IMR-90 (cell line): ENCODE data around the gene COL19A1. TPM values are rescaled to one million over a fixed set of nuclear protein-coding genes. Genes with fewer than 3 reads are reported as not detected.

Experiments
- ATAC-seq: fragments of 200-7000 bp; cut with Tn5 transposase; 2 replicates; pipeline ENCODE4 v1.9.1; 2020; ENCODE audit warnings: low read depth, mild to moderate bottlenecking, moderate library complexity
- BruUV-seq: library from RNA; stranded (reverse); fragments of 400-500 nt; replicated peaks from 2 replicates; lab custom pipeline; 2021; lab: Mats Ljungman, UMichigan
- CTCF ChIA-PET: fragments of 300-600 bp; formaldehyde crosslinking; extraction: SDS; loops from one replicate; lab custom pipeline; 2021; ENCODE audit warnings: antibody characterized with exemption; lab: Yijun Ruan, JAX
- POLR2A ChIA-PET: fragments of 300-600 bp; sonication (Branson Sonifier 250); formaldehyde crosslinking; loops from one replicate; lab custom pipeline; 2022; ENCODE audit warnings: antibody characterized with exemption; ENCODE audit not compliant: unreplicated experiment; lab: Charles Lee
- DNase-seq: peaks from one replicate; pipeline ENCODE4 v3.0.0; 2013
- H2AFZ ChIP-seq: replicated peaks from 2 replicates; pipeline ENCODE3; 2013; ENCODE audit warnings: low read length, mild to moderate bottlenecking; ENCODE audit not compliant: poor library complexity
- H2AK5ac ChIP-seq: 2 replicates; pipeline ENCODE4 v1.6.1; 2013; ENCODE audit warnings: low read depth, low read length, inconsistent platforms
- H2AK9ac ChIP-seq: replicated peaks from 2 replicates; pipeline ENCODE3; 2013; ENCODE audit warnings: mild to moderate bottlenecking, low read depth, low read length, moderate library complexity; ENCODE audit not compliant: poor library complexity
- H2BK120ac ChIP-seq: 2 replicates; pipeline ENCODE4 v1.6.1; 2013; ENCODE audit warnings: low read depth, low read length, inconsistent platforms
- H2BK15ac ChIP-seq: 3 replicates; pipeline ENCODE4 v1.6.1; 2013; ENCODE audit warnings: low read depth, low read length, inconsistent platforms
- H2BK20ac ChIP-seq: 2 replicates; pipeline ENCODE4 v1.6.1; 2013; ENCODE audit warnings: low read depth, mild to moderate bottlenecking, inconsistent platforms, low read length, moderate library complexity
- H2BK5ac ChIP-seq: 2 replicates; pipeline ENCODE4 v1.6.1; 2013; ENCODE audit warnings: mild to moderate bottlenecking, low read depth, low read length, inconsistent platforms; ENCODE audit not compliant: poor library complexity, severe bottlenecking
- H3K14ac ChIP-seq: replicated peaks from 2 replicates; pipeline ENCODE4 v1.6.1; 2013; ENCODE audit warnings: low read depth, low read length, inconsistent platforms
- H3K18ac ChIP-seq: 2 replicates; pipeline ENCODE4 v1.6.1; 2013; ENCODE audit warnings: low read depth, low read length, control low read depth
- H3K23ac ChIP-seq: 2 replicates; pipeline ENCODE4 v1.6.1; 2013; ENCODE audit warnings: low read depth, low read length, inconsistent platforms
- H3K27ac ChIP-seq: 2 replicates; pipeline ENCODE4 v1.5.1; 2013; ENCODE audit warnings: mild to moderate bottlenecking, control low read depth, low read length; ENCODE audit not compliant: insufficient read depth
- H3K27me3 ChIP-seq: 2 replicates; pipeline ENCODE4 v1.6.1; 2013; ENCODE audit warnings: low read length; ENCODE audit not compliant: control insufficient read depth, insufficient read depth
- H3K36me3 ChIP-seq: 2 replicates; pipeline ENCODE4 v1.6.1; 2013; ENCODE audit warnings: low read length, mixed read lengths; ENCODE audit not compliant: control insufficient read depth, insufficient read depth
- H3K4ac ChIP-seq: 2 replicates; pipeline ENCODE4 v1.6.1; 2013; ENCODE audit warnings: low read depth, low read length, inconsistent platforms
- H3K4me1 ChIP-seq: 2 replicates; pipeline ENCODE4 v1.6.1; 2013; ENCODE audit warnings: low read length, mixed read lengths; ENCODE audit not compliant: control insufficient read depth, insufficient read depth
- H3K4me2 ChIP-seq: 2 replicates; pipeline ENCODE4 v1.6.1; 2013; ENCODE audit warnings: low read depth, mild to moderate bottlenecking, control low read depth, low read length, moderate library complexity
- H3K4me3 ChIP-seq: 2 replicates; pipeline ENCODE4 v1.5.1; 2013; ENCODE audit warnings: low read depth, mild to moderate bottlenecking, control low read depth, low read length, moderate library complexity; ENCODE audit not compliant: insufficient read depth
- H3K56ac ChIP-seq: 2 replicates; pipeline ENCODE4 v1.6.1; 2013; ENCODE audit warnings: low read length, inconsistent platforms; ENCODE audit not compliant: insufficient read depth; ENCODE audit errors: extremely low read depth
- H3K79me1 ChIP-seq, 2 experiments: 2 replicates each; pipeline ENCODE4 v1.6.1; 2013; ENCODE audit warnings: low read length in 2 of 2, inconsistent platforms in 1 of 2, low read depth in 1 of 2
- H3K9ac ChIP-seq: 2 replicates; pipeline ENCODE4 v1.6.1; 2013; ENCODE audit warnings: low read depth, low read length, control low read depth
- H3K9me1 ChIP-seq: 2 replicates; pipeline ENCODE4 v1.6.1; 2013; ENCODE audit warnings: low read length, inconsistent platforms; ENCODE audit not compliant: insufficient read depth
- H3K9me3 ChIP-seq: 2 replicates; pipeline ENCODE4 v1.6.1; 2013; ENCODE audit warnings: low read length; ENCODE audit not compliant: control insufficient read depth, insufficient read depth
- H4K20me1 ChIP-seq: 2 replicates; pipeline ENCODE4 v1.6.1; 2013; ENCODE audit warnings: low read length, inconsistent platforms; ENCODE audit not compliant: insufficient read depth
- H4K5ac ChIP-seq: 2 replicates; pipeline ENCODE4 v1.6.1; 2013; ENCODE audit warnings: mild to moderate bottlenecking, low read depth, low read length, control low read depth
- H4K8ac ChIP-seq, 2 experiments: 2 replicates each; pipeline ENCODE4 v1.6.1; 2013; ENCODE audit warnings: low read depth in 2 of 2, low read length in 2 of 2, control low read depth in 1 of 2, inconsistent platforms in 1 of 2
- H4K91ac ChIP-seq: 2 replicates; pipeline ENCODE4 v1.6.1; 2013; ENCODE audit warnings: low read depth, low read length, inconsistent platforms; ENCODE audit not compliant: insufficient read depth
- CEBPB ChIP-seq: IDR thresholded peaks from 2 replicates; pipeline ENCODE4 v1.6.1; 2012; ENCODE audit warnings: low read depth, low read length, improper control_type of control experiment
- CHD1 ChIP-seq: IDR thresholded peaks from 2 replicates; pipeline ENCODE4 v1.6.1; 2012; ENCODE audit warnings: low read depth, low read length, improper control_type of control experiment
- FOS ChIP-seq: fragments of 150-350 bp; IDR thresholded peaks from 2 replicates; pipeline ENCODE4 v1.6.1; 2016; ENCODE audit warnings: low read depth, low read length
- MAFK ChIP-seq: IDR thresholded peaks from 2 replicates; pipeline ENCODE4 v1.6.1; 2012; ENCODE audit warnings: low read depth, low read length, improper control_type of control experiment
- MAZ ChIP-seq: IDR thresholded peaks from 2 replicates; pipeline ENCODE4 v1.6.1; 2012; ENCODE audit warnings: low read depth, mild to moderate bottlenecking, low read length, improper control_type of control experiment, moderate library complexity, borderline replicate concordance
- MXI1 ChIP-seq: IDR thresholded peaks from 2 replicates; pipeline ENCODE4 v1.6.1; 2012; ENCODE audit warnings: low read depth, mild to moderate bottlenecking, low read length, moderate library complexity, borderline replicate concordance
- NFE2L2 ChIP-seq: fragments of 150-350 bp; IDR thresholded peaks from 2 replicates; pipeline ENCODE4 v1.6.1; 2016; ENCODE audit warnings: low read depth, mild to moderate bottlenecking, low read length
- RAD21 ChIP-seq: IDR thresholded peaks from 2 replicates; pipeline ENCODE4 v1.6.1; 2012; ENCODE audit warnings: low read length, improper control_type of control experiment
- RCOR1 ChIP-seq: IDR thresholded peaks from 2 replicates; pipeline ENCODE4 v1.6.1; 2012; ENCODE audit warnings: mild to moderate bottlenecking, low read length, improper control_type of control experiment; ENCODE audit not compliant: insufficient replicate concordance
- RFX5 ChIP-seq: IDR thresholded peaks from 2 replicates; pipeline ENCODE4 v1.8.0; 2012; ENCODE audit warnings: low read depth, mild to moderate bottlenecking, low read length, moderate library complexity
- SMC3 ChIP-seq: fragments of 150-350 bp; IDR thresholded peaks from 2 replicates; pipeline ENCODE4 v1.6.1; 2016; ENCODE audit warnings: low read depth, mild to moderate bottlenecking, antibody characterized with exemption, low read length, moderate library complexity
- WGBS, 2 experiments: methylation state at CpG; one replicate each; pipeline versions ENCODE4 v1.1.5 to v1.1.7; 2013; ENCODE audit warnings: missing lambda C conversion rate in 2 of 2; ENCODE audit not compliant: insufficient read length in 1 of 2; ENCODE audit errors: extremely low coverage in 2 of 2; 5-methylcytosine and 5-hydroxymethylcytosine counted together
- dilution Hi-C: fragments of 300-500 bp; cut with HindIII; formaldehyde crosslinking; loops from one replicate; pipeline ENCODE4 v1.14.3; 2018; ENCODE audit warnings: low sequenced_read_pairs; ENCODE audit not compliant: unreplicated experiment
- in situ Hi-C: fragments of 300-500 bp; cut with MboI; formaldehyde crosslinking; loops from 3 replicates; pipeline ENCODE4 v1.14.3; 2019; ENCODE audit warnings: low sequenced_read_pairs, inconsistent platforms, mixed read lengths
- intact Hi-C: fragments of 100-400 bp; cut with micrococcal nuclease; formaldehyde crosslinking; loops from 2 replicates; pipeline ENCODE4 v1.10.0; 2022
- polyA plus RNA-seq, 3 experiments: library from polyadenylated mRNA; depleted of rRNA; stranded (reverse); fragments of >200 nt; gene quantifications; 2 replicates each; pipeline ENCODE4 v1.2.3, GENCODE V29; 2012; ENCODE audit warnings: low replicate concordance in 1 of 3
- total RNA-seq: library from RNA; depleted of rRNA; stranded (reverse); fragments of >200 nt; gene quantifications from 2 replicates; pipeline ENCODE4 v1.2.3, GENCODE V29; 2012
- TF ChIP-seq, protein P1 (sequence below): conservative IDR thresholded peaks from 2 replicates; pipeline ENCODE4 v1.5.1; 2012; ENCODE audit warnings: mild to moderate bottlenecking, low read depth, low read length, improper control_type of control experiment
- TF ChIP-seq, protein P2 (sequence below): fragments of 150-350 bp; IDR thresholded peaks from 2 replicates; pipeline ENCODE4 v1.6.1; 2017; ENCODE audit warnings: mild to moderate bottlenecking, antibody characterized with exemption, low read length, low read depth

Gene COL19A1
- total and polyA plus RNA-seq, 2 of the 4 experiments (the other 2 are of a cell fraction), result under 0.01 TPM; not detected in 1

DNA sequence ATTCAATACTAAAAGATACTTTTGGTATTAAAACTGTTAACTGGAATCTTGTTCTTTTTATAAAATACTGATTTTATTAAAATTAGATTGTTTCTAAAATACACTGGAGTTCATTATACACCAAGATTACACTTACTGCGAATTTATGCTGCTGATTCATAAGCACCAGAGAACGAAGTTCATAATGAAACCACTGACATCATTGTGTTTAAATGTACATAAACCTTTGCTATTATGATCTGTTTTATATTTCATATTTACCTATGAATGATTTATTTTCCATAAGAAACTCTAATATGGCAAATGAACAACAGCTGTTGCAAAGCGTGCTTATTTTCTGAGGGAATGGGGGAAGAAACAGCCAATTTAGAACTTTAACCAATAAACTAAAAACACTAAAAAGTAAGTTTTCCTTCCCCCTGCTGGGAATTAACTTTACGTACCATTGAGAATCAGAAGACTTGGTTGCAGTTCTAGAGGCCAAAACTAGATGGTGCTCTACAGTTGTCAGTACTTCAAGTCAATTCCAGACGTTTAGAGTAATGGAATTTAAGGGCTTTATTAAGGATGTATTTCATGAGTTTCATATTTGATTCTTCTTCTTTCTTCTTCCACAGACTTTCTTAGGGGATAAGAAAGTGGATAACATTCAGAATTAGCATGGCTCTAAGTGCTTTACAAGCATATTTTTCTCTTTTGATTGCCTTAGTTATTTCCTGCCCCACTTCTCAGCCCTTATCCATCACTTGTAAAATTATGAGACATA lies 30.8 kb upstream of the COL19A1 start (continued):
- TF ChIP-seq, protein P1, sequence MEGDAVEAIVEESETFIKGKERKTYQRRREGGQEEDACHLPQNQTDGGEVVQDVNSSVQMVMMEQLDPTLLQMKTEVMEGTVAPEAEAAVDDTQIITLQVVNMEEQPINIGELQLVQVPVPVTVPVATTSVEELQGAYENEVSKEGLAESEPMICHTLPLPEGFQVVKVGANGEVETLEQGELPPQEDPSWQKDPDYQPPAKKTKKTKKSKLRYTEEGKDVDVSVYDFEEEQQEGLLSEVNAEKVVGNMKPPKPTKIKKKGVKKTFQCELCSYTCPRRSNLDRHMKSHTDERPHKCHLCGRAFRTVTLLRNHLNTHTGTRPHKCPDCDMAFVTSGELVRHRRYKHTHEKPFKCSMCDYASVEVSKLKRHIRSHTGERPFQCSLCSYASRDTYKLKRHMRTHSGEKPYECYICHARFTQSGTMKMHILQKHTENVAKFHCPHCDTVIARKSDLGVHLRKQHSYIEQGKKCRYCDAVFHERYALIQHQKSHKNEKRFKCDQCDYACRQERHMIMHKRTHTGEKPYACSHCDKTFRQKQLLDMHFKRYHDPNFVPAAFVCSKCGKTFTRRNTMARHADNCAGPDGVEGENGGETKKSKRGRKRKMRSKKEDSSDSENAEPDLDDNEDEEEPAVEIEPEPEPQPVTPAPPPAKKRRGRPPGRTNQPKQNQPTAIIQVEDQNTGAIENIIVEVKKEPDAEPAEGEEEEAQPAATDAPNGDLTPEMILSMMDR, result peak; percentile 71

DNA sequence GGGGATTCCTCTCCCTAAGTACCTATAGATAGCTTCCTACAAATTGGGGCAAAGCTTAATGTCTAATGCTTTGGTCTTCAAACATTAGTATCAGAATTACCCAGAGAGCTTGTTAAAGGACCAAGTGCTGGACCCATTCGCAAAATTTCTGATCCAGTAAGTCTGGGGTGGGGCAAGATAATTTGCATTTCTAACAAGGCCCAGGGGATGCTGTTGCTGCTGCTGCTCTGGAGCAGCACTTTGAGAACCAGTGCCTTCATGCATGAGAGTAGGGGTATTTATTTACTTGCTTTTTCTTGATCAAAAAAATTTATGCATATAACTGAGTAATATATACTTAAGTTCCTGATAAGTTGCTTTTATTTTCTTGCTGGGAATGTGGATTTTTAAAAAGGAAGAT lies 24.5 kb upstream of the COL19A1 start:
- no peak overlapping the region for H2BK120ac ChIP-seq
- no peak overlapping the region for H3K56ac ChIP-seq
- H3K4me2 ChIP-seq, result no peak overlapping the region
- WGBS, 2 experiments, result no CpG with 5 or more reads among the region's 1 CpG
- no peaks in the 10 kb centered on the region for H3K27me3 ChIP-seq
- no peaks in the 10 kb centered on the region for H3K4me1 ChIP-seq
- no peak overlapping the region for H4K91ac ChIP-seq
- no peak overlapping the region for H3K23ac ChIP-seq
- DNase-seq (no peak), ATAC-seq (no peak)
- no peak overlapping the region for H3K27ac ChIP-seq
- H3K9ac ChIP-seq, result no peak overlapping the region
- no peak overlapping the region for H3K14ac ChIP-seq
- CTCF ChIA-PET, result no interaction called here
- H2BK20ac ChIP-seq, result no peak overlapping the region
- no peaks in the 10 kb centered on the region for H3K79me1 ChIP-seq
- no peak overlapping the region for H2BK15ac ChIP-seq
- H4K20me1 ChIP-seq, result no peaks in the 10 kb centered on the region
- H2AFZ ChIP-seq, result no peak overlapping the region
- no peak overlapping the region for H2BK5ac ChIP-seq
- H4K5ac ChIP-seq, result no peak overlapping the region
- no peak overlapping the region for H2AK9ac ChIP-seq
- no peaks in the 10 kb centered on the region for H3K9me3 ChIP-seq
- in situ Hi-C loops, result loop anchor here (25.0 kb wide), 1 partner anchor 270 kb away; no protein-coding TSS in a partner anchor
- dilution Hi-C loops, result no loop called here
- no peak overlapping the region for H3K4me3 ChIP-seq
- H3K36me3 ChIP-seq, result no peaks in the 10 kb centered on the region
- no peak overlapping the region for H3K4ac ChIP-seq
- no peak overlapping the region for H2AK5ac ChIP-seq
- no peaks in the 10 kb centered on the region for H3K9me1 ChIP-seq
- POLR2A ChIA-PET, result no interaction called here
- no peak overlapping the region for H3K18ac ChIP-seq
- BruUV-seq, result no TSS peak
- no peak overlapping the region for H4K8ac ChIP-seq
- intact Hi-C loops, result no loop called here
- no peak for TF ChIP-seq NFE2L2
- TF ChIP-seq RAD21, result no peak
- TF ChIP-seq, protein P2, sequence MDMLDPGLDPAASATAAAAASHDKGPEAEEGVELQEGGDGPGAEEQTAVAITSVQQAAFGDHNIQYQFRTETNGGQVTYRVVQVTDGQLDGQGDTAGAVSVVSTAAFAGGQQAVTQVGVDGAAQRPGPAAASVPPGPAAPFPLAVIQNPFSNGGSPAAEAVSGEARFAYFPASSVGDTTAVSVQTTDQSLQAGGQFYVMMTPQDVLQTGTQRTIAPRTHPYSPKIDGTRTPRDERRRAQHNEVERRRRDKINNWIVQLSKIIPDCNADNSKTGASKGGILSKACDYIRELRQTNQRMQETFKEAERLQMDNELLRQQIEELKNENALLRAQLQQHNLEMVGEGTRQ, result no peak
- TF ChIP-seq SMC3, result no peak
- no peak for TF ChIP-seq RFX5
- TF ChIP-seq RCOR1, result no peak
- no peak for TF ChIP-seq MAFK
- TF ChIP-seq CHD1, result no peak
- TF ChIP-seq MAZ, result no peak
- TF ChIP-seq MXI1, result no peak
- no peak for TF ChIP-seq FOS
- no peak for TF ChIP-seq CEBPB
